GM19238 (cell line): Measurements from ENCODE around the gene PHACTR1.
"Not testable (repeated sequence)": the region's sequence is repeated elsewhere in the genome, so short reads cannot be mapped to it uniquely, and the experiment has no call there.

Experiments
- DNase-seq: peaks from one replicate; pipeline ENCODE4 v3.0.0; 2011; ENCODE audit warnings: low spot score; ENCODE audit not compliant: insufficient read length

The PHACTR1 gene

GRCh38 chr6:13234130-13234529 lies 517.6 kb downstream of the PHACTR1 start:
- no peak for DNase-seq

GRCh38 chr6:13235339-13235738 lies 518.8 kb downstream of the PHACTR1 start:
- DNase-seq = no peak

GRCh38 chr6:13237318-13237717 lies 520.8 kb downstream of the PHACTR1 start:
- DNase-seq = no peak

GRCh38 chr6:13238017-13238416 lies 521.5 kb downstream of the PHACTR1 start:
- DNase-seq = no peak

GRCh38 chr6:13238640-13239216 lies 522.2 kb downstream of the PHACTR1 start:
- DNase-seq = no peak

GRCh38 chr6:13239530-13240455 lies 523.2 kb downstream of the PHACTR1 start:
- DNase-seq = no peak

- DNase-seq = no peak
These were observed 524.8 kb downstream of the PHACTR1 start for GRCh38 chr6:13241364-13241763.

- DNase-seq = no peak
These were observed 525.6 kb downstream of the PHACTR1 start for GRCh38 chr6:13242178-13242577.

GRCh38 chr6:13242590-13242989 lies 526.0 kb downstream of the PHACTR1 start:
- DNase-seq = no peak

GRCh38 chr6:13243033-13243432 lies 526.5 kb downstream of the PHACTR1 start:
- DNase-seq = no peak

GRCh38 chr6:13243745-13244144 lies 527.2 kb downstream of the PHACTR1 start:
- DNase-seq = not testable (repeated sequence)

- DNase-seq = no peak
These were observed 531.1 kb downstream of the PHACTR1 start for GRCh38 chr6:13247627-13248026.

- no peak for DNase-seq
These were observed 531.5 kb downstream of the PHACTR1 start for GRCh38 chr6:13248053-13248452.

- no peak for DNase-seq
These were observed 532.0 kb downstream of the PHACTR1 start for GRCh38 chr6:13248584-13248985.

- DNase-seq = no peak
These were observed 532.4 kb downstream of the PHACTR1 start for GRCh38 chr6:13248994-13249393.

GRCh38 chr6:13249817-13250216 lies 533.2 kb downstream of the PHACTR1 start:
- DNase-seq = no peak

GRCh38 chr6:13250703-13251102 lies 534.1 kb downstream of the PHACTR1 start:
- DNase-seq = no peak

- no peak for DNase-seq
These were observed 534.7 kb downstream of the PHACTR1 start for GRCh38 chr6:13251242-13251641.

- no peak for DNase-seq
These were observed 536.2 kb downstream of the PHACTR1 start for GRCh38 chr6:13252790-13253189.

- DNase-seq = no peak
These were observed 536.7 kb downstream of the PHACTR1 start for GRCh38 chr6:13253272-13253671.

GRCh38 chr6:13256266-13257001 lies 539.9 kb downstream of the PHACTR1 start:
- no peak for DNase-seq

GRCh38 chr6:13259393-13259792 lies 542.8 kb downstream of the PHACTR1 start:
- DNase-seq = no peak
